IMR-90 (cell line): ENCODE measurements around the gene SLC6A13. TPM values are rescaled to one million over a fixed set of nuclear protein-coding genes. Genes with fewer than 3 reads are reported as not detected.

Source experiments
- ATAC-seq: fragments of 200-7000 bp; cut with Tn5 transposase; 2 replicates; pipeline ENCODE4 v1.9.1; 2020; ENCODE audit warnings: low read depth, mild to moderate bottlenecking, moderate library complexity
- BruUV-seq: library from RNA; stranded (reverse); fragments of 400-500 nt; replicated peaks from 2 replicates; lab custom pipeline; 2021; lab: Mats Ljungman, UMichigan
- CTCF ChIA-PET: fragments of 300-600 bp; formaldehyde crosslinking; extraction: SDS; loops from one replicate; lab custom pipeline; 2021; ENCODE audit warnings: antibody characterized with exemption; lab: Yijun Ruan, JAX
- POLR2A ChIA-PET: fragments of 300-600 bp; sonication (Branson Sonifier 250); formaldehyde crosslinking; loops from one replicate; lab custom pipeline; 2022; ENCODE audit warnings: antibody characterized with exemption; ENCODE audit not compliant: unreplicated experiment; lab: Charles Lee
- DNase-seq: peaks from one replicate; pipeline ENCODE4 v3.0.0; 2013
- H2AFZ ChIP-seq: replicated peaks from 2 replicates; pipeline ENCODE3; 2013; ENCODE audit warnings: low read length, mild to moderate bottlenecking; ENCODE audit not compliant: poor library complexity
- H2AK5ac ChIP-seq: 2 replicates; pipeline ENCODE4 v1.6.1; 2013; ENCODE audit warnings: low read depth, low read length, inconsistent platforms
- H2AK9ac ChIP-seq: replicated peaks from 2 replicates; pipeline ENCODE3; 2013; ENCODE audit warnings: mild to moderate bottlenecking, low read depth, low read length, moderate library complexity; ENCODE audit not compliant: poor library complexity
- H2BK120ac ChIP-seq: 2 replicates; pipeline ENCODE4 v1.6.1; 2013; ENCODE audit warnings: low read depth, low read length, inconsistent platforms
- H2BK15ac ChIP-seq: 3 replicates; pipeline ENCODE4 v1.6.1; 2013; ENCODE audit warnings: low read depth, low read length, inconsistent platforms
- H2BK20ac ChIP-seq: 2 replicates; pipeline ENCODE4 v1.6.1; 2013; ENCODE audit warnings: low read depth, mild to moderate bottlenecking, inconsistent platforms, low read length, moderate library complexity
- H2BK5ac ChIP-seq: 2 replicates; pipeline ENCODE4 v1.6.1; 2013; ENCODE audit warnings: mild to moderate bottlenecking, low read depth, low read length, inconsistent platforms; ENCODE audit not compliant: poor library complexity, severe bottlenecking
- H3K14ac ChIP-seq: replicated peaks from 2 replicates; pipeline ENCODE4 v1.6.1; 2013; ENCODE audit warnings: low read depth, low read length, inconsistent platforms
- H3K18ac ChIP-seq: 2 replicates; pipeline ENCODE4 v1.6.1; 2013; ENCODE audit warnings: low read depth, low read length, control low read depth
- H3K23ac ChIP-seq: 2 replicates; pipeline ENCODE4 v1.6.1; 2013; ENCODE audit warnings: low read depth, low read length, inconsistent platforms
- H3K27ac ChIP-seq: 2 replicates; pipeline ENCODE4 v1.5.1; 2013; ENCODE audit warnings: mild to moderate bottlenecking, control low read depth, low read length; ENCODE audit not compliant: insufficient read depth
- H3K27me3 ChIP-seq: 2 replicates; pipeline ENCODE4 v1.6.1; 2013; ENCODE audit warnings: low read length; ENCODE audit not compliant: control insufficient read depth, insufficient read depth
- H3K36me3 ChIP-seq: 2 replicates; pipeline ENCODE4 v1.6.1; 2013; ENCODE audit warnings: low read length, mixed read lengths; ENCODE audit not compliant: control insufficient read depth, insufficient read depth
- H3K4ac ChIP-seq: 2 replicates; pipeline ENCODE4 v1.6.1; 2013; ENCODE audit warnings: low read depth, low read length, inconsistent platforms
- H3K4me1 ChIP-seq: 2 replicates; pipeline ENCODE4 v1.6.1; 2013; ENCODE audit warnings: low read length, mixed read lengths; ENCODE audit not compliant: control insufficient read depth, insufficient read depth
- H3K4me2 ChIP-seq: 2 replicates; pipeline ENCODE4 v1.6.1; 2013; ENCODE audit warnings: low read depth, mild to moderate bottlenecking, control low read depth, low read length, moderate library complexity
- H3K4me3 ChIP-seq: 2 replicates; pipeline ENCODE4 v1.5.1; 2013; ENCODE audit warnings: low read depth, mild to moderate bottlenecking, control low read depth, low read length, moderate library complexity; ENCODE audit not compliant: insufficient read depth
- H3K56ac ChIP-seq: 2 replicates; pipeline ENCODE4 v1.6.1; 2013; ENCODE audit warnings: low read length, inconsistent platforms; ENCODE audit not compliant: insufficient read depth; ENCODE audit errors: extremely low read depth
- H3K79me1 ChIP-seq, 2 experiments: 2 replicates each; pipeline ENCODE4 v1.6.1; 2013; ENCODE audit warnings: low read length in 2 of 2, inconsistent platforms in 1 of 2, low read depth in 1 of 2
- H3K9ac ChIP-seq: 2 replicates; pipeline ENCODE4 v1.6.1; 2013; ENCODE audit warnings: low read depth, low read length, control low read depth
- H3K9me1 ChIP-seq: 2 replicates; pipeline ENCODE4 v1.6.1; 2013; ENCODE audit warnings: low read length, inconsistent platforms; ENCODE audit not compliant: insufficient read depth
- H3K9me3 ChIP-seq: 2 replicates; pipeline ENCODE4 v1.6.1; 2013; ENCODE audit warnings: low read length; ENCODE audit not compliant: control insufficient read depth, insufficient read depth
- H4K20me1 ChIP-seq: 2 replicates; pipeline ENCODE4 v1.6.1; 2013; ENCODE audit warnings: low read length, inconsistent platforms; ENCODE audit not compliant: insufficient read depth
- H4K5ac ChIP-seq: 2 replicates; pipeline ENCODE4 v1.6.1; 2013; ENCODE audit warnings: mild to moderate bottlenecking, low read depth, low read length, control low read depth
- H4K8ac ChIP-seq, 2 experiments: 2 replicates each; pipeline ENCODE4 v1.6.1; 2013; ENCODE audit warnings: low read depth in 2 of 2, low read length in 2 of 2, control low read depth in 1 of 2, inconsistent platforms in 1 of 2
- H4K91ac ChIP-seq: 2 replicates; pipeline ENCODE4 v1.6.1; 2013; ENCODE audit warnings: low read depth, low read length, inconsistent platforms; ENCODE audit not compliant: insufficient read depth
- BHLHE40 ChIP-seq: fragments of 150-350 bp; IDR thresholded peaks from 2 replicates; pipeline ENCODE4 v1.6.1; 2016; ENCODE audit warnings: mild to moderate bottlenecking, low read depth, low read length
- CEBPB ChIP-seq: IDR thresholded peaks from 2 replicates; pipeline ENCODE4 v1.6.1; 2012; ENCODE audit warnings: low read depth, low read length, improper control_type of control experiment
- CHD1 ChIP-seq: IDR thresholded peaks from 2 replicates; pipeline ENCODE4 v1.6.1; 2012; ENCODE audit warnings: low read depth, low read length, improper control_type of control experiment
- CTCF ChIP-seq: conservative IDR thresholded peaks from 2 replicates; pipeline ENCODE4 v1.5.1; 2012; ENCODE audit warnings: mild to moderate bottlenecking, low read depth, low read length, improper control_type of control experiment
- ELK1 ChIP-seq: fragments of 150-350 bp; IDR thresholded peaks from 2 replicates; pipeline ENCODE4 v1.6.1; 2016; ENCODE audit warnings: low read depth, mild to moderate bottlenecking, low read length, moderate library complexity, borderline replicate concordance
- FOS ChIP-seq: fragments of 150-350 bp; IDR thresholded peaks from 2 replicates; pipeline ENCODE4 v1.6.1; 2016; ENCODE audit warnings: low read depth, low read length
- MAZ ChIP-seq: IDR thresholded peaks from 2 replicates; pipeline ENCODE4 v1.6.1; 2012; ENCODE audit warnings: low read depth, mild to moderate bottlenecking, low read length, improper control_type of control experiment, moderate library complexity, borderline replicate concordance
- MXI1 ChIP-seq: IDR thresholded peaks from 2 replicates; pipeline ENCODE4 v1.6.1; 2012; ENCODE audit warnings: low read depth, mild to moderate bottlenecking, low read length, moderate library complexity, borderline replicate concordance
- NFE2L2 ChIP-seq: fragments of 150-350 bp; IDR thresholded peaks from 2 replicates; pipeline ENCODE4 v1.6.1; 2016; ENCODE audit warnings: low read depth, mild to moderate bottlenecking, low read length
- RAD21 ChIP-seq: IDR thresholded peaks from 2 replicates; pipeline ENCODE4 v1.6.1; 2012; ENCODE audit warnings: low read length, improper control_type of control experiment
- RFX5 ChIP-seq: IDR thresholded peaks from 2 replicates; pipeline ENCODE4 v1.8.0; 2012; ENCODE audit warnings: low read depth, mild to moderate bottlenecking, low read length, moderate library complexity
- SMC3 ChIP-seq: fragments of 150-350 bp; IDR thresholded peaks from 2 replicates; pipeline ENCODE4 v1.6.1; 2016; ENCODE audit warnings: low read depth, mild to moderate bottlenecking, antibody characterized with exemption, low read length, moderate library complexity
- USF2 ChIP-seq: fragments of 150-350 bp; IDR thresholded peaks from 2 replicates; pipeline ENCODE4 v1.6.1; 2017; ENCODE audit warnings: mild to moderate bottlenecking, antibody characterized with exemption, low read length, low read depth
- WGBS, 2 experiments: methylation state at CpG; one replicate each; pipeline versions ENCODE4 v1.1.5 to v1.1.7; 2013; ENCODE audit warnings: missing lambda C conversion rate in 2 of 2; ENCODE audit not compliant: insufficient read length in 1 of 2; ENCODE audit errors: extremely low coverage in 2 of 2; 5-methylcytosine and 5-hydroxymethylcytosine counted together
- dilution Hi-C: fragments of 300-500 bp; cut with HindIII; formaldehyde crosslinking; loops from one replicate; pipeline ENCODE4 v1.14.3; 2018; ENCODE audit warnings: low sequenced_read_pairs; ENCODE audit not compliant: unreplicated experiment
- in situ Hi-C: fragments of 300-500 bp; cut with MboI; formaldehyde crosslinking; loops from 3 replicates; pipeline ENCODE4 v1.14.3; 2019; ENCODE audit warnings: low sequenced_read_pairs, inconsistent platforms, mixed read lengths
- intact Hi-C: fragments of 100-400 bp; cut with micrococcal nuclease; formaldehyde crosslinking; loops from 2 replicates; pipeline ENCODE4 v1.10.0; 2022
- polyA plus RNA-seq, 3 experiments: library from polyadenylated mRNA; depleted of rRNA; stranded (reverse); fragments of >200 nt; gene quantifications; 2 replicates each; pipeline ENCODE4 v1.2.3, GENCODE V29; 2012; ENCODE audit warnings: low replicate concordance in 1 of 3
- total RNA-seq: library from RNA; depleted of rRNA; stranded (reverse); fragments of >200 nt; gene quantifications from 2 replicates; pipeline ENCODE4 v1.2.3, GENCODE V29; 2012

SLC6A13 gene
- total and polyA plus RNA-seq, 2 of the 4 experiments (the other 2 are of a cell fraction): under 0.01 to 0.10 TPM

- no TSS peak for BruUV-seq
- dilution Hi-C loops: no loop called here
- Histone ChIP-seq H2BK20ac (no peak overlapping the region), H4K5ac (no peak overlapping the region), H3K4me2 (no peak overlapping the region), H2BK5ac (no peak overlapping the region), H2AFZ (no peak overlapping the region), H3K4ac (no peak overlapping the region), H3K23ac (no peak overlapping the region), H2BK120ac (no peak overlapping the region), H3K9me3 (peaks cover 18% of the 10 kb centered on the region), H3K27me3 (peaks cover 55% of the 10 kb centered on the region), H2AK9ac (peak overlapping the region; percentile 84), H3K56ac (no peak overlapping the region), H3K18ac (no peak overlapping the region), H3K79me1 (no peaks in the 10 kb centered on the region), H4K20me1 (no peaks in the 10 kb centered on the region), H3K9me1 (no peaks in the 10 kb centered on the region), H3K4me3 (no peak overlapping the region), H4K8ac (no peak overlapping the region), H2BK15ac (no peak overlapping the region), H3K9ac (no peak overlapping the region), H4K91ac (no peak overlapping the region), H3K36me3 (no peaks in the 10 kb centered on the region), H2AK5ac (no peak overlapping the region), H3K14ac (no peak overlapping the region), H3K4me1 (no peaks in the 10 kb centered on the region), H3K27ac (no peak overlapping the region)
- in situ Hi-C loops: no loop called here
- ATAC-seq (no peak), DNase-seq (no peak)
- WGBS, 2 experiments: 11% methylated on average over 3 of the region's 19 CpGs; no CpG with 5 or more reads in 1 of the 2 experiments
- TF ChIP-seq CEBPB (no peak), NFE2L2 (no peak), FOS (no peak), BHLHE40 (no peak), MAZ (no peak), RFX5 (no peak), CHD1 (no peak), MXI1 (no peak), RAD21 (no peak), USF2 (no peak), SMC3 (no peak), CTCF (no peak), ELK1 (no peak)
- CTCF ChIA-PET: interaction anchor here (0.9 kb wide), 1 partner anchor 13 kb away, joined by 4 read pairs; no protein-coding TSS in a partner anchor
- POLR2A ChIA-PET: no interaction called here
- intact Hi-C loops: no loop called here
Observed at GRCh38 chr12:232731-233614, 29.7 kb downstream of the SLC6A13 start.
